MCF 10A (cell line): ENCODE measurements around the gene RHOT2. TPM values are rescaled to one million over a fixed set of nuclear protein-coding genes. Genes with fewer than 3 reads are reported as not detected.

ENCODE experiments used
- BruUV-seq: library from RNA; stranded (reverse); fragments of 400-500 nt; replicated peaks from 2 replicates; lab custom pipeline; 2021; lab: Mats Ljungman, UMichigan
- CTCF ChIA-PET: fragments of 300-600 bp; sonication (Branson Sonifier 250); formaldehyde crosslinking; extraction: SDS; loops from one replicate; lab custom pipeline; 2021; ENCODE audit warnings: antibody characterized with exemption, inconsistent platforms; lab: Yijun Ruan, JAX
- POLR2A ChIA-PET: fragments of 300-600, 350-650 bp; sonication (Branson Sonifier 250); formaldehyde crosslinking; extraction: SDS; loops from one replicate; lab custom pipeline; 2020; ENCODE audit warnings: antibody characterized with exemption, inconsistent platforms; lab: Yijun Ruan, JAX
- DNase-seq: peaks from one replicate; pipeline ENCODE4 v3.0.0-alpha.2; 2018; ENCODE audit not compliant: unreplicated experiment
- H3K27ac Mint-ChIP-seq: one replicate; pipeline ENCODE4 v1.8.0; 2022; ENCODE audit warnings: mild to moderate bottlenecking, low read depth, mixed read lengths; ENCODE audit not compliant: unreplicated experiment
- H3K27me3 Mint-ChIP-seq: one replicate; pipeline ENCODE4 v1.8.0; 2022; ENCODE audit warnings: mixed read lengths; ENCODE audit not compliant: insufficient read depth, unreplicated experiment
- H3K36me3 Mint-ChIP-seq: one replicate; pipeline ENCODE4 v1.8.0; 2022; ENCODE audit warnings: mild to moderate bottlenecking, moderate library complexity, mixed read lengths; ENCODE audit not compliant: insufficient read depth, unreplicated experiment
- H3K4me1 Mint-ChIP-seq: one replicate; pipeline ENCODE4 v1.8.0; 2022; ENCODE audit warnings: mixed read lengths; ENCODE audit not compliant: insufficient read depth, unreplicated experiment
- H3K4me3 Mint-ChIP-seq: one replicate; pipeline ENCODE4 v1.8.0; 2022; ENCODE audit warnings: mild to moderate bottlenecking, moderate library complexity, mixed read lengths; ENCODE audit not compliant: unreplicated experiment
- H3K9me3 Mint-ChIP-seq: one replicate; pipeline ENCODE4 v1.8.0; 2022; ENCODE audit warnings: mixed read lengths; ENCODE audit not compliant: unreplicated experiment
- CTCF ChIP-seq: fragments of 200-600 bp; IDR thresholded peaks from one replicate; pipeline ENCODE4 v1.8.0; 2022; ENCODE audit warnings: antibody characterized with exemption, mild to moderate bottlenecking; ENCODE audit not compliant: unreplicated experiment
- intact Hi-C: fragments of 100-400 bp; cut with micrococcal nuclease; formaldehyde crosslinking; loops from 2 replicates; pipeline ENCODE4 v1.14.1; 2022
- total RNA-seq: library from RNA; stranded (reverse); gene quantifications from 2 replicates; pipeline ENCODE4 v1.2.3, GENCODE V29; 2022

The RHOT2 gene
- total RNA-seq, 1 experiment from 2014 or later = 118 TPM

GRCh38 chr16:632486-633335 lies 35.2 kb upstream of the RHOT2 start:
- ChIA-PET CTCF (no interaction called here), POLR2A (interaction anchor here (1.3 kb wide), 1 partner anchor 11 kb away, joined by 5 read pairs; no protein-coding TSS in a partner anchor)
- BruUV-seq = no TSS peak
- H3K27ac Mint-ChIP-seq = no peak overlapping the region
- no peak overlapping the region for H3K4me3 Mint-ChIP-seq
- no peaks in the 10 kb centered on the region for H3K27me3 Mint-ChIP-seq
- no peaks in the 10 kb centered on the region for H3K9me3 Mint-ChIP-seq
- TF ChIP-seq CTCF = no peak
- no peak for DNase-seq
- H3K36me3 Mint-ChIP-seq = peaks cover 26% of the 10 kb centered on the region
- intact Hi-C loops = no loop called here
- peaks cover 9% of the 10 kb centered on the region for H3K4me1 Mint-ChIP-seq

- CTCF ChIA-PET = interaction anchor here (0.5 to 1.1 kb wide), 2 partner anchors 20 to 45 kb away, joined by 3 read pairs; no protein-coding TSS in a partner anchor
- DNase-seq = no peak
- POLR2A ChIA-PET = interaction anchor here (1.3 kb wide), 1 partner anchor 12 kb away, joined by 5 read pairs; no protein-coding TSS in a partner anchor
- Mint-ChIP-seq H3K9me3 (no peaks in the 10 kb centered on the region), H3K4me1 (peaks cover 5% of the 10 kb centered on the region), H3K27me3 (no peaks in the 10 kb centered on the region), H3K36me3 (peaks cover 26% of the 10 kb centered on the region), H3K4me3 (no peak overlapping the region), H3K27ac (no peak overlapping the region)
- TF ChIP-seq CTCF = no peak
- intact Hi-C loops = no loop called here
- no TSS peak for BruUV-seq
These were observed 34.4 kb upstream of the RHOT2 start for GRCh38 chr16:633336-634050.

- Mint-ChIP-seq H3K4me3 (no peak overlapping the region), H3K4me1 (peaks cover 5% of the 10 kb centered on the region), H3K27ac (no peak overlapping the region), H3K9me3 (no peaks in the 10 kb centered on the region), H3K27me3 (no peaks in the 10 kb centered on the region), H3K36me3 (peaks cover 21% of the 10 kb centered on the region)
- BruUV-seq = no TSS peak
- POLR2A ChIA-PET = interaction anchor here (0.7 to 1.3 kb wide), 2 partner anchors 12 to 41 kb away, joined by 3 to 5 read pairs; no protein-coding TSS in a partner anchor
- intact Hi-C loops = no loop called here
- CTCF ChIA-PET = interaction anchor here (0.5 to 1.1 kb wide), 3 partner anchors 19 to 78 kb away, joined by 3 read pairs; no protein-coding TSS in a partner anchor
- no peak for TF ChIP-seq CTCF
- DNase-seq = no peak
These were observed 33.8 kb upstream of the RHOT2 start for GRCh38 chr16:634051-634670.
